Measurements from ENCODE around the gene MYL5.
"Not testable (repeated sequence)": the region's sequence is repeated elsewhere in the genome, so short reads cannot be mapped to it uniquely, and the experiment has no call there.

Gene MYL5

GRCh38 chr4:669806-670559 lies 4.4 kb upstream of the MYL5 start:
- not testable (repeated sequence) for DNase-seq (ENCODE audit: low read depth)

DNA sequence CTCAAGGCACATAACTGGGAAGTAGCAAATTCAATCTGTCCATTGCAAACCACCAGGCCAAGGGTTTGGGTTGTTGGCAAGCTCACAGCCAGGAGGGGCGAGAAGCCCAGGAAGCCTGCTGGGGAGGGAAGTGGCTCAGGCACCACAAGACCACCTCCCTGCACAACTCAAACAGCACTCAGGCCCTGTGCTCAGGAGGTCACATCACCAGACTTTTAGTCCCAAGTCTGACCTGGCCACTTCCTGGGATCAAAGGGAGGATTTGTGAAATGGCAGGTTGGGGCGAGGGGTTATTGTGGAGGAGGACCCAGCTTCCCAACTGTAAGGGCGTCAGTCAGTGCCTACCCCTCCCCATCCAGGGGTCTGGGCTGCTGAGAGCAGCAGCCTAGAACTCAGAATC lies 2.6 kb upstream of the MYL5 start:
- DNase-seq (ENCODE audit: low read depth): no peak

DNA sequence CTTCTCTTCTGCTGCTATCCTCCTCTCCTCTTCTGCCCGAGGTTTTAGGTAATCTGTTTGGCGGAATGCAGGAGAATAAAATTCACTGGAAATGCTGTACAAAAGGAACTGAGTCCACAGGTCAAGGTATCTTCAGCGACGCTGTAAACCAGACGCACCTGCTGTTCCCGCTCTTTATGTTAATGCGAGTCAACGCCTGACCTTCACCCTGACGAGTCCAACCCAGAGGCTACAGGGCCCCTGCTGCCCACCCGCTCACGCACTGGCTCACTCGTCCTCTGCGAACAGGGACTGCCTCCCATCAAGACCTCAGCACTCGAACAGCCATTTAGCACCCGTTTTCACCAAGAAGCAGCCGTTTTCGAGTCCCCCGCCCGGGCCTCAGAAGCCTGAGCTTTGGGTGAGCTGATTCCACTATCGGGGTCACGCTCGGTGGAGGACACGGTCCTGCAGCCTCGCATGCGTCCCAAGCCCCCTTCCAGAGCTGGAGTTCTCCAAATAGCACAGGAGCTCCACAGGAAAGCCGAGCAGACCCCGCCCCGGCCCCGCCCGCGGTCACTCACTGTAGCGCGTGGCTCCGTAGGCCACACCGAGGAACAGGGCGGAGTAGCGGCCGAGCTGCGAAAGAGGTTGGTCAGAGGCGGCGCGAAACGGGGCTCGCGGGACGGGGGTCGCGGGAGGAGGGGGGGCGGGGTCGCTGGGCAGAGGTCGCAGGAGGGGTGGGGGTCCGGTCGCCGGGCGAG lies 822 bp upstream of the MYL5 start:
- DNase-seq (ENCODE audit: low read depth): no peak

DNA sequence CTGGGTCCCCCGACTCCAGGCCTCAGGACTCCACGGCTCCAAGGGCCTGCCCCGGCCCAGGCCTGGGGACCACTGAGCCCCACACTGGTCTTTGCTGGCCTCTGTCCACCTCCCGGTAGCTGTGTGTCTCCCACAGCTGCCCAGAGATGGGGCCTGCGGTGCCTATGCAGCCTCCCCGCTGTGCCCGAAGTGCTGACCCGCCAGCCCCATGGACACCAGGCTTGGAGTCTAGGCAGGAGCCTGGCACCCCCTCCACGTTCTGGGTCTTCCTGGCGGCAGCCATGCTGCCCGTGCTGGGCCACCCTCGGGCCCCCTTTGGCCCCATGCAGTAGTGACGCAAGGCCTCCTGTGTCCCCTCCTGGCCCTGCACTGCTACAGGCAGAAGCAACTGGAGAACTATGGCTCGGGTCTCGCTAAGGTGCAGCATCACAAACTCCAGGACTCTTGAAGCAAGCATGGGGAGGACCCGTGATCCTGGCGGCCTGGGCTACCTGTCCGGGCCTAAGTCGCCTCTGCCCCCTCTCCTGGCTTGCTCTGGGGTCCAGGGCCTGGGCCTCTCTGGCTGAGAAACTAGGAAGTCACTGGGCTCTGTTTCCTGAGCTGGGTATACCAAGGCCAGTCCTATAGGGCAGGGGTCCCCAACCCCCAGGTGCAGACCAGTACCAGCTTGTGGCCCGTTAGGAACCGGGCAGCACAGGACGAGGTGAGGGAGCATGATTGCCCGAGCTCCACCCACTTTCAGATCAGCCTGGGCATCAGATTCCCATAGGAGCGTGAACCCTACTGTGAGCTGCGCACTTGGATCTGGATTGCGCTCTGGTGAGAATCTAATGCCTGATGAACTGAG lies 917 bp downstream of the MYL5 start:
- DNase-seq (ENCODE audit: low read depth): no peak

DNA sequence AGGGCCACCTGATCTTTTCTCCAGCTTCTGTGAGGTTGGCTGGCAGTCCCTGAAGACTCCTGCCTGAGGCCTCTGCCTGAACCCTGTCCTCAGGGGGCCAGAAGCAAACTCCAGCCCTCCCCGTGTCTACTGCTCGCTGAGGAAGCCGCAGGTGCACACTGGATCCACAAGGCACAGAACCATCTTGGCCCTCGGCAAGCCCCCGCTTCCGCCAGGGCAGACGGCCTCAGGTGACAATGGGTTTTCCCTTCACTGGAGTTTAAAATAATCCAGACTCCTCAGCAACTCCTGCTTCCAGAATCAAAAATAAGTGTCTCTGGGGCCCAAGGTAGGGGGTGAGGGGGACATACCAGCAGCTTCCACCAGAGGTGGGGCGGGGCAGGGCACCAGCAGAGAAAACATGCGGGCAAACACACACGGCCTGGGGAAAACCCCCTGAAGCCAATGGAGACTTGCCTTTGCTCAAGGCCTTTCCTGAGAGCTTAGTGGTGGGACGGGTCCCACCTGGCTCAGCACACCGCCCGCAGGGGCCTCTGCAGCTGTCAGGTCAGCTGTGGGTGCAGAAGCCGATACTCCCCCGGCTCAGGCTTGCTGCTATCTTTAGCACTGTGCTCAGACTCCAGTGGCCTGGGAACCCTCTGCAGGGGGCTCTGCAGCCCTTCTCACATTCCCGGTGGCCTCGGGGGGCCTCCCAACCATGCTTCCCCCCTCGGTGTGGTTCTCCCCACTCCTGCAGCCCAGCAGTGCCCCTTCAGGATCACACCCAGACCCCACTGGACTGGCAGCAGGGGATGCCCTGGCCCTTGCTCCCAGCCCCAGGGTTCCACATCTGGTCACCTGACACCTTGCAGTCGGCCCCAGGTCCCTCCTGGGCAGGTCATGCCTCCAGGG lies 1.9 kb downstream of the MYL5 start:
- no peak for DNase-seq (ENCODE audit: low read depth)

- DNase-seq (ENCODE audit: low read depth): no peak
These were observed 2.5 kb downstream of the MYL5 start for GRCh38 chr4:676871-677235.

DNA sequence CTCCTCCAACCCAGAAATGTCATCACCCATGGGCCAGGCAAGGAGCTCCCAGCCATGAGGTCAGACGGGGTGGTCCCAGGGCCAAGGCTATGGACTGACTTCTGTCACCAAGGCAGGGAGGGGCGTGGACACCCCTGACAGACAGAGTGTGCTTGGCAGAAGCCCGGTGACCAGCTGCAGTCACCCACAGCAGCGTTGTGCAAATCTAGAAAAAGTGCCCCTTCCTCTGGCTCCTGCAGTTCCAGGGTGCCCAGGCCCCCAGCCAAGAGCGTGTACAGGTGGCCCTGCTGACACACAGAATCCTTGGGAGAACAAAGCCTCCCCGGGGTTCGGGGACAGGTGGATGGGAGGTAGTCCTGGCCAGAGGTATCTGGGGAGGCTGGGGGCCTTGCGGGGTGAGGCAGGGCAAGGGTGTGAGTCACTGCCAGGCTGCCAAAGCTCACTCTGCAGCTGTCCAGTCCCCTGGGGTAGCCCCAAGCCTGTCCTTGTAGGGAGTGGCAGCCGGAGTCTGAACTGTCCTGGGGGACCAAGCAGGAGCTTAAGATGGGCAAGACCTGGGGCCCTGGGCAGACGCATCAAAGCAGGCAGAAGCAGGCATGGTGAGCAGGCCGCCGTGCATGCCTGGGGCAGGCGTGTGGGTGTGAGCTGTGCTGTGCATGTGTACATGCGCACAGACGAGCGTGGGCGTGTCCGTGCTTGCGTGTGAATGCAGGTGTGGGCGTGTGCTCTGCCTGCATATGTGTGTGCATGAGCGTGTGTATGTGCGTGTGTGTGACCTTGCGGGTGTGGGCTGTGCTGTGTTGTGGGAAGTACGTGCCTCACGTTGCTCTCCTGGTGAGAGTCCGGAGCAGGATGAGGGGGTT lies 3.3 kb downstream of the MYL5 start:
- DNase-seq (ENCODE audit: low read depth): no peak

GRCh38 chr4:678331-679103 lies 4.2 kb downstream of the MYL5 start:
- DNase-seq (ENCODE audit: low read depth): no peak

- DNase-seq (ENCODE audit: low read depth): no peak
These were observed 4.8 kb downstream of the MYL5 start for GRCh38 chr4:679104-679481.

- DNase-seq (ENCODE audit: low read depth): no peak
These were observed 5.3 kb downstream of the MYL5 start for GRCh38 chr4:679629-680028.

DNA sequence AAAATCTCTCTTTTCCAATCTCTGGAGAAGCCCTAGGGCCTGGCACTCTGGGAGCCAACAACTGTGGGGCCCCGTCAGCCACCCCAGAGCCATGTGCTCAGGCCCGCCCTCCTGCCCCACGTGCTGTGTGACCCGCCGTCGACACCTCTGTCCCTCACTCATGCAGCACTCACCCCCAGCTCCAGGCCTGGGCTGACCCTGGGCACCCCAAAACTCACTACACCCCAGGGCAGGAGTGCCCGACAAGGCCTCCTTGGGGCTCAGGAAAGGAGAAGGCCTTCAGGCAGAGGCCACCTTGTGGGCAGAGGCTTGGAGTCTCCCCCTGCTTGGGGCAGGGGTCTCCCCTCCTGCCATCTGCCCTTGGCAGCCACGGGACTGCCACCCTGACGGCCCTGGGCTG lies 5.7 kb downstream of the MYL5 start:
- no peak for DNase-seq (ENCODE audit: low read depth)

DNA sequence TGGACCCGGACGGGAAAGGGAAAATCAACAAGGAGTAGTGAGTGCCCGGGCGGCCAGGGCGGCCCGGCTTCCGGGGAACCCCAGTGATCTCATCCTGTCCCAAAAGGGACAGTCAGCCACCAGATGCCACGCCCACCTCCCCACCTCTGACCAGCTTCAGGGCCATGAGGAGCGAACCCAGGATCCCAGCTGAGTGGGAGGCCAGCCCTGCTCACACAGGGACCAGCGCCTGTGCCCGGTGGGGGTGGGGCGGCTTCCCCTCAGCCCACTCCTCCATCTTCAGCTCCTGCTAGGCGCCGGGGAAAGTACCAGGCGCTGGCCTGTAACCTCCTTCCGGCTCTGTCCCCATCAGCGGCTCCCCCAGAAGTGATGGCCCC lies 6.2 kb downstream of the MYL5 start:
- DNase-seq (ENCODE audit: low read depth): no peak

DNA sequence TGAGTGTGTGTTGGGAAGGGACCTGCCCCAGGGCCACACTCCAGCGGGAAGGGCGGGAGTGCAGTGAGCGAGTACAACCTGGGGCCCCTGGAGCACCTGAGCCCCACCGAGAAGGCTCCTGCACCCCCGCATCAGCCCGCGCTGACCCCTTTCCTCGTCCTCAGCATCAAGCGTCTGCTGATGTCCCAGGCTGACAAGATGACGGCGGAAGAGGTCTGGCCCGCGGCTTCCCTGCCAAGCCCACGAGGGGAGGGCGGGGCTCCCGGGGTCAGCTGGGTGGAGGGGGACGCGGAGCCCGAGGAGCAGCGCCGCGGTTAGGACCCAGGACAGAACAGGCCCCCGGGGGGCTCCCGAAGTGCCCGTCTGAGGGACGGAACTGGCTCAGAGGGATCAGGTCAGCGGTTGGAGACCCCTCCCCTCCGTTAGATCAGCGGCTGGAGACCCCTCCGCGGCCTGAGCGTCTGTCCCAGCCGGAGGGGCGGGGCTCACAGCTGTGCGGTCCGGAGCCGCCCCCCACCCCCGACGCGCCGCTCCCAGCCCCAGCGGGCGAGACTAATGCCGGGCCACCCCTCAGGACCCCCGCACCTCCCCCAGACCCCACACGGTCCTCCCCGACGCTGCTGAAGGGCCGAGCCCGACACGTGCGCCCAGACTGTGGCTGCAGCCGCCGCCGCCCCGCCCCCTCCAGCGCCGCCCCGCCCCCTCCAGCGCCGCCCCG lies 6.7 kb downstream of the MYL5 start:
- DNase-seq (ENCODE audit: low read depth): no peak

DNA sequence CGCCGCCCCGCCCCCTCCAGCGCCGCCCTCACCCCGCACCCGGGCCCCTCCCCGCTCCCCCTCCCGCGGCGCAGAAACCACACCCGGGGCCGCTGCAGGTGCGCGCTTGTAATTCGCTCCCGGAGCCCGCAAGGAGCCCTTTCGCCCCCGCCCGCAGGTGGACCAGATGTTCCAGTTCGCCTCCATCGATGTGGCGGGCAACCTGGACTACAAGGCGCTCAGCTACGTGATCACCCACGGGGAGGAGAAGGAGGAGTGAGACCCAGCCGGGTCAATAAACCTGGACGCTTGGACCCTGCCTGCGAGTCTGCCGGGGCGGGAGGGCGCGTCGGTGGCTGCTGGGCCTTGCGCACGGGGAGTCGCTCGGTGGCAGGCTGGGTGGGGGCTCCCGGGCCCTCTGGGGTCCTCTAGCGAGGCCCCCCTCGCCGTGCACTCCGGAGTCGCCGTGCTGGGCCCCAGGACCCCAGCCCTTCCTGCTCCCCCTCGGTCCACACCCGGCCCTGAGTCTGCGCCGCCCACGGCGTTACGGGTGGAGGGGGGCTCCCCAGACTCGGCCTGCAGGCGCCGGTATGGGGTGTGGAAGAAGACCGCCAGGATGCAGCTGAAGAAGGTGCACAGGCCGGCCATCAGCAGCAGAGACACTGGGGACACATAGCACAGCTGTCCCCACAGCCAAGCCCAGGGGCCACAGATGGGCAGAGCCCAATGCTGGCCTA lies 7.6 kb downstream of the MYL5 start:
- no peak for DNase-seq (ENCODE audit: low read depth)

DNA sequence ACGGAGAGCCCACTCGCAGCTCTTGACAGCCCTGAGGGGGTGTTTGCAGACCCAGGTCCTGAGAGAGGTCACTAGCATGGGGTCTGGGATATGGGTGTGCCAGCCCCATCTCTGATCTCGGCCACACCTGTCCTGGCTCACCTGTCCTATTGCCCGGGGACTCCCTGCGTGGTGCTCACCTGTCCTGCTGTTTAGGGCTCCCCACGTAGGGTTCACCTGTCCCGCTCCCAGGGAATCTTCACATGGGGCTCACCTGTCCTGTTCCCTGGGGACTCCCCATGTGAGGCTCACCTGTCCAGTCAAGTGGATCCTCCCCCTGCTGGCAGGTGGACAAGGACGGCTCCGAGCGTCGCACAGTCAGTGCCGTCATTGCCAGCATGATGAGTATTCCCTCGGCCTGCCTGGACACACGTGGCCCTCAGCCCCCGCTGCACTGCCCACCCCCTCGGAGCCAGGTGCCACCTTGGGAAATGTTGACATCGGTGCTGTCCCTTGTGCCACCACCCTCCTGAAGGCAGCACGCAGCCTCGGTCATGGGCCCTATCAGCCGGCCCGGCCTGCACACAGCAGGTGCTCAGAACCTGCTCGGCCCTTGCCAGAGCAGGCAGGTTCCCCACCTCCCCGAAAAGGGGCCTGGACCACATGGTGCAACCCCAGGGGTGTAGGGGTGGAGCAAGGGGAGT lies 8.3 kb downstream of the MYL5 start:
- DNase-seq (ENCODE audit: low read depth): no peak

DNA sequence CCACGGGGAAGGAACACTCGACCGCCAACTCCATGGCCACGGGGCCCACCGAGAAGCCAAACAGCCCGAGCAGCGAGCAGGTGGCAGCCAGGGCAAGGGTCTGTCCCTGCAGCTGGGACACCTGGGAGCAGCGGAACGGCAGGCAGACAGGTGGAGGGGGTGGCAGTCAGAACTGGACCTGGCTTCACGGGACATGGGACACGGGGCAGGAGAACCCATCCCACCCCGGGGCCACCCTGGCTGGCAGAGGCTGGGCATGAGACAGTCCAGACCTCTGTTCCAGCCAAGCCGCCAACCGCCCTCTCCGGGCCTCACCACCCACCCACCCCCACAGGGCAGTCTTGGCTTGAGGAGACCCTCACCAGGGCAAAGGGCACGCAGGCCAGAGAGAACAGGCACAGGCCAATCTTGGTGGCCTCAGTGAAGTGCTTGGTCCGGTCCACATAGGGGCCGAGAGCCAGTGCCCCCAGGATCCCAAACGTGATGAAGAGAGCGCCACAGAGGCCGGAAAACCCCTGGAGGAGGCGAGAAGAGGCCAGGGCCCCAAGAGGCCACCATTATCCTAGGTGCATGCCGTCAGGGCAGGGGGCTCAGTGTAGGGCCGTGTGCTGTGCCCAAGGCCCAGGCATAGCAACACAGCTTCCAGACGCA lies 9.0 kb downstream of the MYL5 start:
- no peak for DNase-seq (ENCODE audit: low read depth)

- DNase-seq (ENCODE audit: low read depth): no peak
These were observed 9.8 kb downstream of the MYL5 start for GRCh38 chr4:683982-684622.
